ENCODE results near the gene ATP2A1. TPM values are rescaled to one million over a fixed set of nuclear protein-coding genes. Genes with fewer than 3 reads are reported as not detected.
"Not testable (repeated sequence)": the region's sequence is repeated elsewhere in the genome, so short reads cannot be mapped to it uniquely, and the experiment has no call there.

ATP2A1 gene
- total RNA-seq, 1 experiment from 2014 or later = not detected

DNA sequence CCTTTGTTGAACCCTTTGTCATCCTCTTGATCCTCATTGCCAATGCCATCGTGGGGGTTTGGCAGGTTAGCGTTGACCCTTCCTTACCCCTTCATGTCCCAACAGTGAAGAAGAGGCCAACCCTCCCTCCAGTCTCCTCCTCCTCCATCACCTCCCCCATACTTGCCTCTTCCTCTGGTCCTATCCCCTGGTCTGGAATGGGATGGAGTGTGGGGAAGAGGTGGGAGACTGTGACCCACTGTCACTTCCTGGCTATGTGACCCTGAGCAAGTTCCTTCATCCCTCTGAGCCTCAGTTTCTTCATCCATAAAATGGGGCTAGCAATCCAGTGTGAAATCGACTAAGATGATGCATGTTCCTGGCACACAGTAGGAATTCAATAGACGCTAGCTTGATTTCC, 2.7 kb downstream of the ATP2A1 start:
- DNase-seq (ENCODE audit: low read depth) = no peak

DNA sequence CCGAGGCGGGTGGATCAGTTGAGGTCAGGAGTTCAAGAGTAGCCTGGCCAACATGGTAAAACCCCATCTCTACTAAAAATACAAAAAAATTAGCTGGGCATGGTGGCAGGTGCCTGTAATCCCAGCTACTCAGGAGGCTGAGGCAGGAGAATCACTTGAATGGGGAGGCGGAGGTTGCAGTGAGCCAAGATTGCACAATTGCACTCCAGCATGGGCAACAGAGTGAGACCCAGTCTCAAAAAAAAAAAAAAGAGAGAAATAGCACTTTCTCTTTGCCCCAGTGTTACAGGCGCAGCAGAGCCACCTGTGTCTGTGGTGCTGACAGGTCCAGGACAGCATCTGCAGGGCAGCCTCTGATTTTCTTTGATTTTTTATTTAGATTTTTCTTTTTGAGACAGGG, 3.3 kb downstream of the ATP2A1 start:
- DNase-seq (ENCODE audit: low read depth) = not testable (repeated sequence)

DNA sequence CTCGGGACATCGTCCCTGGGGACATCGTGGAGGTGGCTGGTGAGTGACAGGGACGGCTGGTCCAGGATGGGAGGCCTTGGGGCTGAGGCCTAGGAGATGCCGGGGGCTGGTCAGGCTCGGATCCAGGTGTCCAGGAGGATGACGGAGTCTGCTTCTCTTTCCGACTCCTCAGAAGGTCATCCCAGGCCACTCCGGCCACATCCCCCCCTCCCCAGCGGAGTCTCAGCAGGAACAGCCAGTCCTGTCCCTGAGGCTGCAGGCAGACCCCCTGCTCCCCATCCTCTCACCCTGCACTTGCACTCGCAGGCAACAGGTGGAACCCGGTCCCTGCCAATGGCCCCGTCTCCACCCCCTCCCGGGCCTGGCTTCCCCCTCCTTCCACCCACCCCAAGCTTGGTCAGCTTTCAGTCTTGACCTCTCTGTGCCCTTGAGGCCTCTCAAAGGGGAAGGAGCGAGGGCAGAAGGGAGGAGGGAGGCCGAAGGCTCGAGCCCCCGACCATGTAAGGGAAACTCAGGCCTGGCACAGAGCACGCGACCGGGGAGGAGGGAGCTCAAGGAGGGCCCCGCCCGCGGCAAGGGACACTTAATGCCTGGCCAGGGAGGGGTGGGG, 4.4 kb downstream of the ATP2A1 start:
- no peak for DNase-seq (ENCODE audit: low read depth)

DNA sequence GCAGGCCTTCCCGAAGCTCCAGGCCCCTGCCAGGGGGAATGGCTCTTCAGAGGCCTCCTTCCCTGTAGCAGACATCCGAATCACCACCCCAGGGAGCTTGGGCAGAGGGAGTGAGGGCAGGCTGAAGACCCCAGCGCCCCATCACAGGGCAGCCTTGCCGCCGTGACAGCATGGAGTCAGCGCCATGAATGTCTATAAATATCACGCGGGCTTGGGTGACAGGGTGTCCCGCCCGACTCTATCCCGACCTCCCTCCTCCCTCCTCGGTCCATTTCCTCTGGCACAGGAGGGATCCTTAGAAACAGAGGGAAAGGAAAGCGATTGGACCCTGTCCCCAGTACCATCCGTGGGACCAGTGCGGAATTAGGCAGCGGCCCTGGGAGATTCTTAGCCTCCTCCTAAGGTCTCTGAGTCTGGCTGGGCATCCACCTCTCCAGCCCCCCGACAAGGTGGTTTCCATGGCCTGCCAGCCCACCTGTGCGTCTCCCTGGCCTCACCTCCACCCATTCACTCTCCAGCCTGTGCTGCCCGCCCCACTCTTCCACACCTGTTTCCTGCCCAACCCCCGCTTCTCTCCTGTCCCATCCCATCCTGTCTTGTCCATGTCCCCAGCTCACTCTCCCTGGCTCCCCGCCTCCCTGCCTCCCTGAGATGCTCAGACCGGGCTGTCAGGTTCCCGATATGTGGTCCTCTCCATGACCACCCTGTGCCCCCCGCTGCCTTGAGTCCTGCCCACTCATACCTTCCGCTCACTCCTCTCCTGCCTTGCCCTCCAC, 5.1 kb downstream of the ATP2A1 start:
- no peak for DNase-seq (ENCODE audit: low read depth)

DNA sequence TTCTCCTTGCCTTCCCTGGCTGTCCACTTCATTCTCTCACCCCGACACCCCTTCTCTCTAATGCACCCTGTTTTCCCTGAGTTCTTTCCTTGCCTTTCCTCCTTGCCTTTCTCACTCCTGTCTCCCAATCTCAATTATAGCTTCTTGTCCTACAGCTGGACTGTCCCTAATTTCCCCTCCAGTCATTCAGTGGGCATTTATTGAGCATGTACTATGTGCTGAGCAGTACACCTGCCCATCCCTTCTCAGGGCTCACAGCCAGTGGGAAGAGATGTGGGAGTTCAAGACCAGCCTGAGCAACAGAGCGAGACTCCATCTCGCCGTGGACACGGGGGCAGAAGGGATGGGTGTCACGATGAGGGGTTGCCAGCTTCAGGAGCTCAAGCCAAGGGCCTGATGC, 5.8 kb downstream of the ATP2A1 start:
- no peak for DNase-seq (ENCODE audit: low read depth)

DNA sequence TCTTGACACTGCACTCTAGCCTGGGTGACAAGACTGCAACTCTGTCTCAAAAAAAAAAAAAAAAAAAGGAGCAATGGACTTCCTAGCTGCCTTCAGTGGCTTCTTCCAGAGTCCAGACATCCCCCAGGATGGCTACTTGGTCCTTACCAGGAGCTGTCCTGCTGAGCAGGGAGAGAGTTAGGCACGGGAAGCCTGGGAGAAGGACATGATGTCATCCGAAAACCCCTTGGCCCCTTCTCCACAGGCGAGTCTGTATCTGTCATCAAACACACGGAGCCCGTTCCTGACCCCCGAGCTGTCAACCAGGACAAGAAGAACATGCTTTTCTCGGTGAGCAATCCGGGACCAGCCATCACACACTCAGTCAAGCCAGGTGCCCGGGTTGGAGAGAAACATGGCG, 8.7 kb downstream of the ATP2A1 start:
- DNase-seq (ENCODE audit: low read depth) = no peak

DNA sequence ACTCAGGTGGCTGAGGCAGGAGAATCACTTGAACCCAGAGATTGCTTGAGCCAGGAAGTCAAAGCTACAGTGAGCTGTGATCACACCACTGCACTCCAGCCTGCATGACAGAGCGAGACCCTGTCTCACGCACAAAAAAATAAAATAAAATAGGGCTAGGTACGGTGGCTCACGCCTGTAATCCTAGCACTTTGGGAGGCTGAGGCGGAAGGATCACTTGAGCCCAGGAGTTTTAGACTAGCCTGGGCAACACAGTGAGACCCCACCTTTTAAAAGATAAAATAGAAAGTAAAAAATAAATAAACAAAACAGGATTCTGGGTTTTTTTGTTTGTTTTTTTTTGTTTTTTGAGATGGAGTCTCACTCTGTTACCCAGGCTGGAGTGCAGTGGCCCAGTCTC, 12.1 kb downstream of the ATP2A1 start:
- not testable (repeated sequence) for DNase-seq (ENCODE audit: low read depth)

DNA sequence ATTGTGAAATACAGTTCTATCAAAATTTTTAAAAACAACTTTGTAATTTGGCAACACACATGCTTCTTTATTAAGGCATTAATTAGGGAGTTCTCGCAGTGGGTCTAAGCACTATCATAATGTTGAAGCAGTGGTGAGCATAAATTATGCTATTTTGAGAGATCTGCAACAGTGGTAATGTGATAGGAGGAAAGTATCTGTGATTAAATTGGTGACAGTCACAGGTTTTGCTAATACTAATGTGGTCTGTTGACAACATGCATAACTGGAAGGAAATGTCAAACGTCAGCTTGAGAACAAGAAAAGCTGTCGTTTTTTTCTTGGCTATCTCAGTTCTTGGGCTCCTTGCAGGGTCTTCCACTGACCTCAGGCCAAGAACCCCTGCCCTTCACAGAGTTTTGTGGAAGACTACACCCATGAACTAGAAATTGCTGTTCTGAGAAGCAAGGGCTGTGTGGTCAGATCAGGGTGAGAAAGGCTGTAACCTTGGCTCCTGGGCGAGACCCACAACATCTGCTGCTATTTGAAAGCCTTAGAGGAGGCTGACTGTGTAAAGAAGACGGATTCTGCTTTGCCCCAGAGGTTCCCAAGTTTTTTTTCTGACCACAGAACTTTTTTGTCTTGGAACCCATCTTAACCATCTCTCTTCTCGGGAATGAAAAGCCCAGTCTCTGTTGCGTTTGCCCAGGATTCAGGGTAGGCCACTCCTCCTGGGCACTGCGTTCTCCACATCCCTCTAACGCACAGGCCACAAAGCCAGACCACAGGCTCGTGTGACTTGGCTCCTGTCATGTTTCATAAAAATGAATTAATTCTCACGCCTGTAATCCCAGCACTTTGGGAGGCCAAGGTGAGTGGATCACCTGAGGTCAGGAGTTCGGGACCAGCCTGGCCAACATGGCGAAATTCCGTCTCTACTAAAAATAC, 13.9 kb downstream of the ATP2A1 start:
- no peak for DNase-seq (ENCODE audit: low read depth)

DNA sequence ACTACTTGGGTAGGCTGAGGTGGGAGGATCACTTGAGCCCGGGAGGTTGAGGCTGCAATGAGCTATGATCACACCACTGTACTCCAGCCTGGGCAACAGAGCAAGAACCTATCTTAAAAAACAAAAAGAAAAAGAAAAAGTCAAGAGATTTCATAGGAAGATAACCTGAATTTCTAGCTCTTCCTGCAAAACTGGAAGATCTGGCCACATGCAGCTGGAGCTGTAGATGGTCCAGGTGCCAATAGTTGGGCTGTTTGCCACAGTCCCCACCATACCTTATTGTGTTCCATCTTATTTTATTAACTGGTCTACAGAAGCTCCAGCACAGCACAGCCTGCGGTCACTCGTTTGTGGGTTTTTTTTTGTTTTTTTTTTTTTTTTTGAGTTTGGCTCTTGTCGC, 15.0 kb downstream of the ATP2A1 start:
- DNase-seq (ENCODE audit: low read depth) = no peak

DNA sequence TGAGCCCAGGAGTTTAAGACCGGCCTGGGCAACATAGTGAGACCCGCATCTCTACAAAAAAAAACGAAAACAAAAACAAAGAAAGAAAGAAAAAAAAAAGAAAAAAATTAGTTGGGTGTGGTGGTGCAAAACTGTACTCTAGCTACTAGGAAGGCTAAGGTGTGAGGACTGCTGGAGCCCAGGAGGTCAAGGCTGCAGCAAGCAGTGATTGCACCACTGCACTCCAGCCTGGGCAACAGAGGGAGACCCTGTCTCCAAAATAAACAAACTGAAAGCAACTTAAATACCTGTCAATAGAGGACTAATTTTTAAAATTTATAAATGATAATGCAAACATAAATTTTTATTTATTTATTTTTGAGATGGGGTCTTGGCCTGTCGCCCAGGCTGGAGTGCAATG, 17.3 kb downstream of the ATP2A1 start:
- no peak for DNase-seq (ENCODE audit: low read depth)

DNA sequence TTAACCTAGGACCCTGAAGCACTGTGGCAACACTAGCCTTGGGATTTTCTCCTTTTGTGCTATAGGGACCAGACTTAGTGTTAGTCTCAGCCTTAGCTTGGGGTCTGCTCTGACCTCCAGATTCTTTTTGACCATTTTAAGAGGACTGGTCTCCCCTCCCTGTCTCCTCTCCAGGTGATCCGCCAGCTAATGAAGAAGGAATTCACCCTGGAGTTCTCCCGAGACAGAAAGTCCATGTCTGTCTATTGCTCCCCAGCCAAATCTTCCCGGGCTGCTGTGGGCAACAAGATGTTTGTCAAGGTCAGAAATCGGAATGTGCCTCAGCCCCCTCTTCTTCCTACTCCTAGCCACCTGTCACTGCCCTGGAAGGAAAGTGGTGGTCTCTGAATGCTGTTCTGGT, 19.5 kb downstream of the ATP2A1 start:
- DNase-seq (ENCODE audit: low read depth) = no peak

DNA sequence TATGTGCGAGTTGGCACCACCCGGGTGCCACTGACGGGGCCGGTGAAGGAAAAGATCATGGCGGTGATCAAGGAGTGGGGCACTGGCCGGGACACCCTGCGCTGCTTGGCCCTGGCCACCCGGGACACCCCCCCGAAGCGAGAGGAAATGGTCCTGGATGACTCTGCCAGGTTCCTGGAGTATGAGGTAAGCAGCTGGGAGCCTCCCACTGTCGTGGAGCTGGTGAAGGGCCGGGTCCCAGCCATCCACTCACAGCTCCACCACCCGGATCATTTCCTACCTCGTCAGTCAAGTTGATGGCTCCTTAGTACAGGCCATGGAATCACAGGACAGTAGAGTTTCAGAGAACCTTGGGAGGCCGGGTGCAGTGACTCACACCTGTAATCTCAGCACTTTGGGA, 20.0 kb downstream of the ATP2A1 start:
- no peak for DNase-seq (ENCODE audit: low read depth)

DNA sequence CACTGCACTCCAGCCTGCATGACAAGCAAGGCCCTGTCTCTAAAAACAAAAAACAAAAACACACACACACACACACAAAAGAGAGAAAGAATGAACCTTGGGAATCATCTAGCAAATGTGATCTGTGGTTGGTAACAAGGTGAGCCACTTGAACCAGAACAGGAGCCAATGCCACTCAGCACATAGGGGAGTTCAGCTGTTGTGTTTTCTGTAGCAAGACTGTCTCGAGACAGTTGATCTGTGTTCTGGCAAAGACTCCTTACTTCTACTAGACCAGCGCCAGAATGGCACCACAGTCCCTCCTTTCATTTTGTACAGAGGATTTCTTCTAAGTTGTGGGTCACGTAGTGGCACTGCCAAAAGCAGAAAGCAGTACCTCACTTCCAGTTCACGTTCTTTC, 20.7 kb downstream of the ATP2A1 start:
- DNase-seq (ENCODE audit: low read depth) = no peak

DNA sequence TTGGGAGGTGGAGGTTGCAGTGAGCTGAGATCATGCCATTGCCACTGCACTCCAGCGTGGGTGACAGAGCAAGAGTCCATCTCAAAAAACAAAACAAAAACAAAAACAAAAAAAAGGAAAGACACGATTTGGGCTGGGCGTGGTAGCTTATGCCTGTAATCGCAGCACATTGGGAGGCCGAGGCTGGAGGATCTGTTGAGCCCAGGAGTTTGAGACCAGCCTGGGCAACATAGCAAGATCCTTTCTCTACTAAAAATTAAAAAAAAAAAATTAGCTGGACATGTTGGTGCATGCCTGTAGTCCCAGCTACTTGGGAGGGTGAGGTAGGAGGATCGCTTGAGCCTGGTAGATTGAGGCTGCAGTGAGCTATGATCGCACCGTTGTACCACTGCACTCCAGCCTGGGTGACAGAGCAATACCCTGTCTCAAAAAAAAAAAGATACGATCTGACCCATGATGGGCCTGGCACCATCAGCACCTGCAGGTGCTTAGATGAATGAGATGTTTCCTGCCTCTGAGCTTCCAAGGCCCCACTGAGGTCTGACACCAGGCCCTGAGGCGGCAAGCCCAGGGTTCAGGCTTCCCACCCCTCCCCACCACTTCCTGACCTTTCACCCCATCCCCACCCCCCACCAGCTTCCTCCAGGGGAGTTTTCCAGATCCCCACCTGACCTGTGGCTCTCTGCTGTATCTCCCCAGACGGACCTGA, 21.7 kb downstream of the ATP2A1 start:
- no peak for DNase-seq (ENCODE audit: low read depth)

DNA sequence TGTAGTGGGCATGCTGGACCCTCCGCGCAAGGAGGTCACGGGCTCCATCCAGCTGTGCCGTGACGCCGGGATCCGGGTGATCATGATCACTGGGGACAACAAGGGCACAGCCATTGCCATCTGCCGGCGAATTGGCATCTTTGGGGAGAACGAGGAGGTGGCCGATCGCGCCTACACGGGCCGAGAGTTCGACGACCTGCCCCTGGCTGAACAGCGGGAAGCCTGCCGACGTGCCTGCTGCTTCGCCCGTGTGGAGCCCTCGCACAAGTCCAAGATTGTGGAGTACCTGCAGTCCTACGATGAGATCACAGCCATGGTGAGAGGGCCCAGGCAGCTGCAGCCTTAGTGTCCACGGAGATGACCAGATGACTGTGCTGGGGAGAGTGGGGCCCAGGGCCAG, 22.3 kb downstream of the ATP2A1 start:
- DNase-seq (ENCODE audit: low read depth) = no peak

DNA sequence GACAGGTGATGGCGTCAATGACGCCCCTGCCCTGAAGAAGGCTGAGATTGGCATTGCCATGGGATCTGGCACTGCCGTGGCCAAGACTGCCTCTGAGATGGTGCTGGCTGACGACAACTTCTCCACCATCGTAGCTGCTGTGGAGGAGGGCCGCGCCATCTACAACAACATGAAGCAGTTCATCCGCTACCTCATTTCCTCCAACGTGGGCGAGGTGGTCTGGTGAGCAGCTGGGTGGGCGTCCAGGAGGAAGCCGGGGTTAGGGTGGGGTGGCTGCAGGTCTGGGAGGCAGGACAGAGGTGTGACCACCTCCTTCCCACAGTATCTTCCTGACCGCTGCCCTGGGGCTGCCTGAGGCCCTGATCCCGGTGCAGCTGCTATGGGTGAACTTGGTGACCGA, 23.6 kb downstream of the ATP2A1 start:
- no peak for DNase-seq (ENCODE audit: low read depth)

DNA sequence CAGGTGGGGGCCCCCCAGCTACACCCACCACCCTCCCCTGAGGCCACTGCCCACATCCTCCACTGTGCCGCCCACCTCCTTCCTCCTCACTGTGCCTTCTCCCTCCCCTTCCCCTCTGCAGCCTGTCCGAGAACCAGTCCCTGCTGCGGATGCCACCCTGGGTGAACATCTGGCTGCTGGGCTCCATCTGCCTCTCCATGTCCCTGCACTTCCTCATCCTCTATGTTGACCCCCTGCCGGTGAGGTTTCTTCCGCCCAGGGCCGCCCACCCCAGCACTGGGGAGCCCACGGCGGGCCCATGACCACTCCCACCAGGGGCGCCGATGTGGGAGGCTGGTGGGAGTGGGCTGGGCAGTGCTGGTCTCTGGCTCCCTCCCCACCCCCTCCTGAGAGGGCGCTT, 24.6 kb downstream of the ATP2A1 start:
- no peak for DNase-seq (ENCODE audit: low read depth)

DNA sequence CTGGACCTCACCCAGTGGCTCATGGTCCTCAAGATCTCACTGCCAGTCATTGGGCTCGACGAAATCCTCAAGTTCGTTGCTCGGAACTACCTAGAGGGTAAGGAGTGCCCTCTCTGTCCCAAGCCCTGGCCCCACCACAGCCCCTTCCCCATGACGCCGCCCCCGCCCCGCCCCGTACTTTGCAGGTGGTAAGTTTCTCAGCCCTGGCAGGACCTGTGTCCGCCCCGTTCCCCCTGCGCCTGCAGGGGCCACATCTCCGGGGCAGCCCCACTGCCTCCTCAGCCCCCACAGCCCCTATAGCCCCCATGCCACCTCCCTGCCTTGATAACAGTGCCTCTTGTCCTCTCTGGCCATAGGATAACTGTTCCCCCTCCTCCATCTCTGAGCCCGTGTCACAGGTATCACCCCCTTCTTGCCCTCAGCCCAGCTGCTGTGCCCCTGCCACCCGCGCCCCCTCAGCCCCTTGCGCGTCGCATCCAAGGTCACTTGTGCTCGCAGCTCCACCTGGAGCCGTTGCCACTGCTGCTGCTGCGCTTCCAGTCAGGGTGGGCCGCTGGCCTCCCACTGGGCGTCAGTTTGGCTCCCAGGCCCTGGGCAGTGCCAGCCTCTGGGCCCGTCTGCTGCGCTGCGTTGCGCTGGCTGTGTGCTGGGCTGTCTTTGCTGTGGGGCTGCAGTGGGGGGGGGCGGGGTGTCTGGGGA, 25.2 kb downstream of the ATP2A1 start:
- no peak for DNase-seq (ENCODE audit: low read depth)

DNA sequence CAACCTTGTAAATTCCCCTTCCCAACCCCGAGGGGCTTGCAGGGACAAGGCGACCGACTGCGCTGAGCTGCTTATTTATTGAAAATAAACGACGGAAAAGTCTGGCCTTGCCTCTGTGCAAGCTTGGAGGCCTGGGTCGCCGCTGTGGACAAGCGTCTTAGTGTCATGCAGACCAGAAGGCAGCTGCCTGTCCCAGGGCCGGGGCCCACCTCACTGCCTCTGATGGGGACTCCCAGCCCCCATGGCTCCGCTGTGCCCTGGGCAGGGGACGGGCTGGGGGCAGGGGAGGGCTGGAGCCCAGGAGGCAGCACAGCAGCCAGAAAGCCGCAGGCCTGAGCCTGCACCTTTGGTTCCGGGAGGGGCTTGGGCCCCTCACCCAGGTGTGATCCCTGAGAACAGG, 26.1 kb downstream of the ATP2A1 start:
- DNase-seq (ENCODE audit: low read depth) = no peak

DNA sequence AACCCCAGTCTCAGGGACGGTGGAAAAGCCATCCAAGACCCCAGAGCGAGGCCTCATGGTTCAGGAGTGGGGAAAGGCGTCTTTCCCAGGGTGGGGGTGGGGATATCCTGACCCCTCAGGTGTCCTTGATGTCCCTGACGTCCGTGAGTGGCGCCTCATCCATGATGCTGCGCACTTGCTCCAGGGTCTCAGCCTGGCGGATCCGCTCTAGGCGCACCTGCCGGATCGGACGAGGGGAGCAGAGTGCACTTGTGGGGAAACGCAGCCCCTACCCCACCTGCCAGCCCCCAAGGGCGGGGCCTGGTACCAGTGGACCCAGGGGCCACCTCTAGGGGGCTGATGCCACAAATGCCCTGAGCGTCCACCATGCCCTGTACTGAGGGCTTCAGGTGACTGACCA, 26.5 kb downstream of the ATP2A1 start:
- DNase-seq (ENCODE audit: low read depth) = no peak

DNA sequence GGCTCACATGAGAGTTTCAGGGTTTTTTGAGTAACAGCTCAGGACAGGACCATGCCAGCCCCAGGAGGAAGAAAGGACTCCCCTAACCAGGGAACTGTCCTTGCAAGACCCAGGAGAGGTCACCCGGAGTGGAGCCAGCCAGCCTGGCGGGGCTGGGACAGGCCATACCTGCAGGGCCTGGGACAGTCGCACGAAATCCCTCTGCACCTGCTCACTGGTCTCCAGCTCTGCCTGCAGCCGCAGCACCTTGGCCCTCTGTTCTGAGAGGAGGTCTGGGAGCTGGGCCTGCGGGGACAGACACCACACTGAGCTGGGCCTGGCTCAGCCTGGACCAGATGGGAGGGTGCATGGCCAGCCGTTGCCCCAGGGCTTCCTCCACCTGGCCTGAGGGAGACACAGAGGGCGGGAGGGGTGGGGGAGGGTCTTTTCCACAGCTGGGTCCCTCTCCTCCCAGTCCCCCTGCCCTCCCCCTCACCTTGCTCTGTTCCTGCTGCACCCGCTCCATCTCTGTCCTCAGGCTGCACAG, 27.0 kb downstream of the ATP2A1 start:
- no peak for DNase-seq (ENCODE audit: low read depth)
